GM19023 (cell line): ENCODE data around the gene SAMD3.
"Not testable (repeated sequence)": the region's sequence is repeated elsewhere in the genome, so short reads cannot be mapped to it uniquely, and the experiment has no call there.

Experiments used
- ATAC-seq: cut with Tn5 transposase; IDR thresholded peaks from one replicate; pipeline ENCODE4 v1.9.1; 2021; ENCODE audit warnings: mild to moderate bottlenecking, moderate library complexity; ENCODE audit not compliant: unreplicated experiment

SAMD3 gene

DNA sequence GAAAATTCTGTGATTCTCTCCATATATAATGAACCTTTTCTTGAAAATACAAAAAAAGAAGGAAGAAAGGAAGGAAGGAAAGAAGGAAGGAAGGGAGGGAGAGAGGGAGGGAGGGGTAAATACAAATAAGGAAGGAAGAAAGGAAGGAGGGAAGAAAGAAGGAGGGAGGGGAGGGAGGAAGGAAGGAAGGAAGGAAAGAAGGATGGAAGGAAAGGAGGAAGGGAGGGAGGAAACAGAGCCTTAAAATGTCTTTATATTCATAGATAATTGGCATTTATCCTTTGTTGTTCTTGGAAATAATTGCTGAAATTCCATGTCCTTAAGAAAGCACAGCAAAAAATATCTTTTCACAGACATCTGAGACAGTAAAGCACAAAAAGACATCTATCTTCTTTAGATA, 40.3 kb downstream of the SAMD3 start:
- no peak for ATAC-seq

DNA sequence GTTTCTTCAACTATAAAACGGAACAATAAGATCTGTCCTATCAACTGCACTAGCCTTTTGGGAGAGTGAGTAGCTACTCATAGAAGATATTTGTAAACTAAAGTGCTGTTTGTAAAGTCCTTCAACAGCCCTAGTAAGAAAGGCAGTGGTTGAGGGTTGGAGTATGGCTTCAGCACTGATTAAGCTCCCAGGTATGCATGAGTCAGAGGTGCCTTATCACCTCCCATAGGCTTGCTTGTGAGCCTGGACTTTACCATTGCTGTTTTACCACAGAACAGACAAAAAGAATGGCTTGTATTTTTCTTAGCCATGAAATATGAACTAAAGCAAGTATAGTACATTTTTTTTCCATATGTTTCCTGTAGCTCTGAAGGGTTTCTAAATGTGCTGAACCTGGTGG, 44.1 kb downstream of the SAMD3 start:
- no peak for ATAC-seq

DNA sequence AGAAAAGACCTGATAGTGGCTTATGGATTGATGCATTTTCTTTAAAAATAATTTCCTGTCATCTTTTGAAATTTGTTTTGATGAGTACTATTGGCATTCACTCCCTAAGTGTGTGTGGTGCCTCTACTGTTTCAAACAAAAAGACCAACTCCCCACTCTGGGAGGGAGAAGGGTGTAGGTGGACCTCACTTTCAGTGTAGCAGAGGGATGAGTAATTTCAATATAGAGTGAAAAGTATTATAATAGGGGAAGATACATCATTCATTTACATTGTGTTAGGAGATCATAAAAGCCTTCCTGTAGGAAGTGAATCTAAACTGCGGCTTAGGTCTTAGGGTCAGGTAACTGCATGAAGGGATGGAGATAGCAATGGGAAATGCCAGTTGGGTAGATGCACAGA, 46.4 kb downstream of the SAMD3 start:
- no peak for ATAC-seq

DNA sequence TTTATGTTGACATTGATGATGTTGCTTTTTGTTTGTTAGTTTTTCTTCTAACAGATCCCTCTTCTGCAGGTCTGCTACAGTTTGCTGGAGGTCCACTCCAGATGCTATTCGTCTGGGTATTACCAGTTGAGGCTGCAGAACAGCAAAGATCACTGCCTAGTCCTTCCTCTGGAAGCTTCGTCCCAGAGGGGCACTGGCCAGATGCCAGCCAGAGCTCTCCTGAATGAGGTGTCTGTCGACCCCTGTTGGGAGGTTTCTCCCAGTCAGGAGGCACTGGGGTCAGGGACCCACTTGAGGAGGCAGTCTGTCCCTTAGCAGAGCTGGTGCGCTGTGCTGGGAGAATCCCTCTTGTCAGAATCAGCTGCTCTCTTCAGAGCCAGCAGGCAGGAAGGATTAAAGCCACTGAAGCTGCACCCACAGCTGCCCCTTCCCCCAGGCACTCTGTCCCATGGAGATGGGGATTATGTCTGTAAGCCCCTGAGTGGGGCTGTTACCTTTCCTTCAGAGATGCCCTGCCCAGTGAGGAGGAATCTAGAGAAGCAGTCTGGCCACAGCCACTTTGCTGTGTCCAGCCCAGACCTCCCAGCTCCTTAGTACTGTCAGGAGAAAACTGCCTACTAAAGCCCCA, 49.3 kb downstream of the SAMD3 start:
- ATAC-seq, result not testable (repeated sequence)

- ATAC-seq, result not testable (repeated sequence)
Measured at GRCh38 chr6:130170160-130170559, 52.6 kb downstream of the SAMD3 start.

DNA sequence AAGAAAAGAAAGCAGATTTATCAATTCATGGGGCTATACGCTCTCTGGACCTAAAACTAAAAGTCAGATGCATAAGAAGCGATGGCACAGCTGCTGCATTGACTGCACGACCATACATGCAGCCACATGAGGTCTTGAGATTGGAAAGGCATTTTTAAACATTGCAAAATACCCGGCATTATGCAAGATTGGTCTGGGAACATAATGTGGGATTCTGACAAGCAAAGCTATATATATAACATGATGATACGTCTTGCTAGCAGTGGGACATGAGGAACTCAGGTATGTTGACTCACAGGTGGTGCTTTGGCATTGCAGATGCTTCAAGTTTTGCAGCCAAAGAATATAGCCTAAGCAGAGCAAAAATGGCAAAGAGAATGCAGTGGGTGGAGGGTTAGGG, 55.1 kb downstream of the SAMD3 start:
- no peak for ATAC-seq

DNA sequence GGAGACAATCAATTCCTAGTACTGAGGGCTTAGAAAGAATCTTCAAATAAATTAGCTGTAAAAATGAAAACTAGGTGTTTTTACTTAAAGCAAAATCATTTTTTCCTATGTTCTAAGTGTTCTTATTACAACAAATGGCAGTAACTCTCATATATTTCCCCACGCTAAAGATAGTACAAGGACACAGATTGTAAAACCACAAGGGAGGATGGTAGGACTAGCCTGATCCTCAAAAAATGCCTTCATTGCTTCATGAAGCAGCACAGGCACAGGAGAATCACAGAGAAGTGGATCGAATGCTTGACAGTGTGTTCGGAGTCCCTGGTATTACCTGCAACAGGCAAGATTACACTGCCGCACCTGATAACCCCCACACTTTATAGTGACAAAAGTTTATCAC, 58.5 kb downstream of the SAMD3 start:
- no peak for ATAC-seq

DNA sequence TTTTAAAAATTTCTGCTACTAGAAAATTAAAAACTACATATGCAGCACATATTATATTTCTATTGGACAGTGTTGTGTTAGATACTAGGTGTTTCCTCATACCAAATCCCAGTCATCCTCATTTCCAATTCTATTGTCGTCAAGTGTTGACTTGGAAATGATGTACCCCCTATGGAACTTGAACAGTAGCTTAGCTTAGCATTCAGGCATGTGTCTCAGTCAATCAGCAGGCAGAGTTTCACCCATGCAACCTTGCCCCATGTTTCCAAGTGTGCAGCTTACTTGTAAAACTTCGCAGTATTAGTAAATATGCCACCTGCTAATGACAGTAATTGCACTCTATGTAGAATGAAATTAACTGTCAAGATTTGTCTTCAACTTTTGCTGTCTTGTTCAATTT, 59.5 kb downstream of the SAMD3 start:
- no peak for ATAC-seq

DNA sequence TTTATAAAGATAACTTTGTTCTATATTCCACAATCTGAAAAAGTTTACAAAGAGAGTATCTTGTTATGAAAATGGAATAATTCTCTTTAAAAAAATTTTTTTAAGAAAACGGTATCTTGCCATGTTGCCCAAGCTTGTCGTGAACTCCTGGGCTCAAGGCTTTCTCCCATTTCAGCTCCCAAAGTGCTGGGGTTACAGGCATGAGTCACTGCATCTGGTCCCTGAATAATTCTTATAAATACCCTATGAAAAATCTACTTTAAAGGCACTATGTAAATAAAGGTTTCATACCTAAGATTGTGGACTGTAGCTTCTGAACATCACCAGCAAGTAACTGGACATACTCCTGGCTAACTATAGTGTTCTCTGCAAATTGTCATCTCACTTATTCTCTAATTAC, 60.3 kb downstream of the SAMD3 start:
- no peak for ATAC-seq

- no peak for ATAC-seq
Measured at GRCh38 chr6:130161683-130162404, 60.9 kb downstream of the SAMD3 start.

- no peak for ATAC-seq
Measured at GRCh38 chr6:130159956-130160355, 62.8 kb downstream of the SAMD3 start.

DNA sequence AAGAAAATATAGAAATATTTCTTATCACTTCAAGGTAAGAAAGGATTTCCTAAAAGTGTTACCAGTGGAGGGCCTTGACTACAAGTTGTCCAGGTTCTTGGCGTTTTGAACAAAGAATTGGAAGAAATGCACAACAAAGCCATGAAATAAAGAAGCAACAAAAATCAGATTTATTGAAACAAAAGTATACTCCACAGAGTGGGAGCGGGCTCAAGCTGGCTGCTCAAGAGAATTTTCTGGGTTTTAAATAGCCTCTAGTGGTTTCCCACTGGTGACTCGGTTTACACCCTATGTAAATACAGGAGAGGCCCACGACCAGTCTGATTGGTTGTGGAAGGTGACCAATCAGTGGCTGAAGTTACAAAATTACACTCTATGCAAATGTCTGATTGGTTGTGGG, 64.2 kb downstream of the SAMD3 start:
- ATAC-seq, result no peak

- no peak for ATAC-seq
Measured at GRCh38 chr6:130158056-130158455, 64.7 kb downstream of the SAMD3 start.

- ATAC-seq, result no peak
Measured at GRCh38 chr6:130156908-130157307, 65.8 kb downstream of the SAMD3 start.

DNA sequence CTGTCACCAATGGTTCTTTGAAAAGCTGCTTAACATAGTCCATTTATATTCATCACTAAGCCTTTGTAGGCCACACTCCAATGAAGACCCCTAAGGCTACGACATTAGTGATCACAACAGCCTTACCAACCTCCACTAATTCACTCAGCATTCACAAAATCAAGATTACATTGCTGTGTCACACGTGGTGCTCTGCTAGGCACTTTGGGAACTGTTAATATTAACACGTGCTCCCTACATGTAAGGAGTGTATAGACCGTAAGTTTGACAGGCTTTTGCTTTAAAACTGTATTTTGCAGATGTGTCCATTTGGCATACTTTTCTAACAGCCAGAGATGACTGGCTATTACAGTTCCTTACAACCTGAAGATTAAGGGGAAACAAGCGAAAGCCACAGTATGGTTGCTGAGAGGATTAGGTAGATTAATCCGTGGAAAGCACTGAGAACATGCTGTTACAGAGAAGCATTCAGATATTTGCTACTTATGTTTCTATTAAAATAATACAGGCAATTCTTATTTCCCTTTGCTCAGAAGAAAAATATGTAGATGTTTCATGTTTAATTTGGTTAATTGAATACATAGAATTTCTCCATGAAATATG, 69.7 kb downstream of the SAMD3 start:
- ATAC-seq, result no peak

DNA sequence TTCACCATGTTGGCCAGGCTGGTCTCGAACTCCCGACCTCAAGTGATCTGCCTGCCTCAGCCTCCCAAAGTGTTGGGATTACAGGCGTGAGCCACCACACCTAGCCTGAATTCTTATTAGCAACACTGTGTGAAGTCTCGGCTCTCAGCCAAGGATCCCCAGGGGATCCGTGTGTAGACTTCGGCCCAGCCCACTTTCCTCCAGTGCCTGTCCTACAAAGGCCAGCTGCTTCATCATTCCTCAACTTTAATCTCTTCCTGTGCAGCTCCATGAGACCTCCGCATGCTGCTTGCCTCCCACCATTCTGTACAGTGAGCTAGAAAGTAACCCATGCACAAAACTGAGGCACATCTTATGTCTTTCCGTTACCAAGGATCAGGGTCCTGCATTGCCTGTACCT, 71.8 kb downstream of the SAMD3 start:
- no peak for ATAC-seq

- not testable (repeated sequence) for ATAC-seq
Measured at GRCh38 chr6:130149016-130149415, 73.7 kb downstream of the SAMD3 start.

- no peak for ATAC-seq
Measured at GRCh38 chr6:130148181-130148580, 74.6 kb downstream of the SAMD3 start.

DNA sequence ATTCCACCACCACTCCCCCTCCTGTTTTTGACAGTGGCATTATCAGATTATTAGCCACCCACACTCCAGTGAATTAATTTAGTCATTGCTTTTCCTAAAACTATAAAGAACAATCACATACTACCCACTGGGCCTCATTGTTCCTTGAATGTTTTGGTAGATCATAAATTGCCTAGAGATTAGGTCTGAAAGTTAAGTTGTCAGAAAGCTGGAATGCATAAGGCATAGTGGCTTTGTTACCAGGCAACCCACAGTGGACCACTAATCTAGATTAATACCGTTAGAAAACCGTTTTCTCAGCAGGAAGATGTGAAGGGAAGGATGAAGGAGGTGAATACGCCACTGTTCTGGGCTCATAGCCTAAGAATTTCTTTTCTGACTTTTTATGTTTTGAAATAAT, 75.6 kb downstream of the SAMD3 start:
- no peak for ATAC-seq

GRCh38 chr6:130143709-130144108, 79.0 kb downstream of the SAMD3 start:
- no peak for ATAC-seq

DNA sequence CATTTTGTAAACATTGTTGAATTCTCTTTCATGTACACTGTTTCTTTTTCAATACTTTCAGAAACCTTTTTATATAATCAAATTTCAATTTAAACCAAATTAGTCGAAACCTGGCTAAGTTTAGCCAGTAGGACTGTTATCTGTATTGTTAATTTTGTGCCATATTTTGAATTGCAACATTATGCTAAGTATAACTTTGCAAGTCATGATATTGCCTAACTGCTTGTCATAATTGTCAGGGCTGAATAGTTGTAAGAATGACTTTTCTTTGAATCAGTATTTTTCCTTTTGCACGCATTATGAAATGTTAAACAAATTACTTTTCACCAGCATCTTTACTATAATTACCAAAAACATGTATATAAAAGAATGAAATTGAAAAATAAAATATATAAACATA, 82.7 kb downstream of the SAMD3 start:
- no peak for ATAC-seq

- ATAC-seq, result no peak
Measured at GRCh38 chr6:130138909-130139242, 83.9 kb downstream of the SAMD3 start.
